ENCODE data around the gene NXPE3. TPM values are rescaled to one million over a fixed set of nuclear protein-coding genes. Genes with fewer than 3 reads are reported as not detected.

NXPE3 gene
- total and polyA plus RNA-seq, 2 experiments from 2014 or later = 5.4 to 12.6 TPM

GRCh38 chr3:101847328-101847727, 68.3 kb downstream of the NXPE3 start:
- peaks cover 7% of the 10 kb centered on the region for H3K36me3 ChIP-seq (ENCODE audit: low read depth)
- H3K79me2 ChIP-seq (ENCODE audit: insufficient read depth) = peaks cover 29% of the 10 kb centered on the region
- H3K4me3 ChIP-seq = no peak overlapping the region
- peaks cover 15% of the 10 kb centered on the region for H3F3A ChIP-seq (ENCODE audit: insufficient read depth)
- no peak overlapping the region for H3K27ac ChIP-seq
- no peaks in the 10 kb centered on the region for H3K9me3 ChIP-seq (ENCODE audit: low read depth)
- H3K9ac ChIP-seq = no peak overlapping the region
- H3K9me2 ChIP-seq (ENCODE audit: insufficient read depth) = no peaks in the 10 kb centered on the region
- H3K4me2 ChIP-seq (ENCODE audit: unreplicated experiment) = no peak overlapping the region
- WGBS, 2 experiments (ENCODE audit: low coverage in 1 of 2, low lambda C conversion rate in 2 of 2, missing lambda C conversion rate in 2 of 2) = 91 to 94% methylated on average over 3 of the region's 3 CpGs
- H2AFZ ChIP-seq = no peak overlapping the region
- TF ChIP-seq EZH2 (IDR thresholded peaks at IDR 0.05; ENCODE audit: insufficient read depth, poor library complexity, severe bottlenecking) (no peak), EZH2phosphoT487 (IDR thresholded peaks at IDR 0.05; ENCODE audit: insufficient read depth, low read depth) (no peak)
- H3K27me3 ChIP-seq (replicated peaks; ENCODE audit: insufficient read depth) = no peaks in the 10 kb centered on the region
- no peak for DNase-seq
- peaks cover 18% of the 10 kb centered on the region for H3K4me1 ChIP-seq (ENCODE audit: insufficient read depth)
- peaks cover 13% of the 10 kb centered on the region; the same call in 1 of the 2 replicates for H4K20me1 ChIP-seq (ENCODE audit: insufficient read depth)
- in situ Hi-C loops (cut with MboI) = no loop called here

DNA sequence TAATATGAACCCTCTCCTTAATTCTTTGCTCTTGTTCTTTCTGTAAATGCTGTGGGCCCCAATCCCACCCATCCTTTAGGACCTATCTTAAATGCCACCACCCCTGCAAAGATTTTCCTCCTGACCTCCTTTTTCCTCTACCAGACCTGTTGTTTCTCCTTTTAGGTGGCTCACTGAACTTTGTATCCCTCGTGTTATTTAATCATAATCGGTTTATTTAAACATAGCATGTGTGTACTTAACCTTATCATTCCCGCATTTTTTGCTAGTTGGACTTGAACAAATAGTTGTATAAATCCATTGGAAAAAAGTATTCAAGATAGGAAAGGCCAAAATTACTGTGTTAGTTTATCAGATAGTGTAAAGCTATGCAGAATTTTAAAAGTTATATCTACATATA, 69.3 kb downstream of the NXPE3 start:
- Histone ChIP-seq H3K79me2 (ENCODE audit: insufficient read depth) (peaks cover 39% of the 10 kb centered on the region), H3K9me2 (ENCODE audit: insufficient read depth) (no peaks in the 10 kb centered on the region), H3K4me2 (ENCODE audit: unreplicated experiment) (peak overlapping the region; percentile 73), H4K20me1 (ENCODE audit: insufficient read depth) (peaks cover 13% of the 10 kb centered on the region; the same call in 1 of the 2 replicates), H3K27me3 (replicated peaks; ENCODE audit: insufficient read depth) (no peaks in the 10 kb centered on the region), H3F3A (ENCODE audit: insufficient read depth) (peaks cover 24% of the 10 kb centered on the region), H3K27ac (peak overlapping the region; percentile 82), H3K4me3 (peak overlapping the region; percentile 93), H3K4me1 (ENCODE audit: insufficient read depth) (peaks cover 18% of the 10 kb centered on the region), H3K9ac (peak overlapping the region; percentile 93), H2AFZ (peak overlapping the region; percentile 73), H3K36me3 (ENCODE audit: low read depth) (peaks cover 17% of the 10 kb centered on the region), H3K9me3 (ENCODE audit: low read depth) (no peaks in the 10 kb centered on the region)
- in situ Hi-C loops (cut with MboI) = no loop called here
- TF ChIP-seq EZH2phosphoT487 (IDR thresholded peaks at IDR 0.05; ENCODE audit: insufficient read depth, low read depth) = no peak
- TF ChIP-seq EZH2 (IDR thresholded peaks at IDR 0.05; ENCODE audit: insufficient read depth, poor library complexity, severe bottlenecking) = no peak
- DNase-seq = no peak
- WGBS, 2 experiments (ENCODE audit: low coverage in 1 of 2, low lambda C conversion rate in 2 of 2, missing lambda C conversion rate in 2 of 2) = 19 to 21% methylated on average over 3 of the region's 3 CpGs

GRCh38 chr3:101848754-101849713, 70.0 kb downstream of the NXPE3 start, which contains the start of gene NFKBIZ:
Gene NFKBIZ (plus strand): TSS chr3:101849514. CDS start chr3:101849629, 115 bp downstream.
- TF ChIP-seq EZH2phosphoT487 (IDR thresholded peaks at IDR 0.05; ENCODE audit: insufficient read depth, low read depth) = no peak
- TF ChIP-seq EZH2 (IDR thresholded peaks at IDR 0.05; ENCODE audit: insufficient read depth, poor library complexity, severe bottlenecking) = no peak

GRCh38 chr3:101849714-101850245, 70.8 kb downstream of the NXPE3 start:
- peak overlapping the region; percentile 93 for H3K4me3 ChIP-seq
- peak; percentile 66 for DNase-seq
- no peak for TF ChIP-seq EZH2phosphoT487 (IDR thresholded peaks at IDR 0.05; ENCODE audit: insufficient read depth, low read depth)
- TF ChIP-seq EZH2 (IDR thresholded peaks at IDR 0.05; ENCODE audit: insufficient read depth, poor library complexity, severe bottlenecking) = no peak
- H3K9ac ChIP-seq = peak overlapping the region; percentile 93
- peak overlapping the region; percentile 82 for H3K27ac ChIP-seq
- in situ Hi-C loops (cut with MboI) = no loop called here
- no peaks in the 10 kb centered on the region for H3K9me3 ChIP-seq (ENCODE audit: low read depth)
- H3K79me2 ChIP-seq (ENCODE audit: insufficient read depth) = peaks cover 50% of the 10 kb centered on the region
- peaks cover 31% of the 10 kb centered on the region for H3K36me3 ChIP-seq (ENCODE audit: low read depth)
- 0 to 1% methylated on average over 54 to 64 of the region's 67 CpGs for WGBS, 2 experiments (ENCODE audit: low coverage in 1 of 2, low lambda C conversion rate in 2 of 2, missing lambda C conversion rate in 2 of 2)
- H4K20me1 ChIP-seq (ENCODE audit: insufficient read depth) = peaks cover 13% of the 10 kb centered on the region; the same call in 1 of the 2 replicates
- H3K9me2 ChIP-seq (ENCODE audit: insufficient read depth) = no peaks in the 10 kb centered on the region
- H3K4me1 ChIP-seq (ENCODE audit: insufficient read depth) = peaks cover 26% of the 10 kb centered on the region
- peak overlapping the region; percentile 89 for H3K4me2 ChIP-seq (ENCODE audit: unreplicated experiment)
- H3K27me3 ChIP-seq (replicated peaks; ENCODE audit: insufficient read depth) = no peaks in the 10 kb centered on the region
- H2AFZ ChIP-seq = peak overlapping the region; percentile 20; the same call in 1 of the 2 replicates
- peaks cover 36% of the 10 kb centered on the region for H3F3A ChIP-seq (ENCODE audit: insufficient read depth)

More at GRCh38 chr3:101848754-101849713, 70.0 kb downstream of the NXPE3 start, which contains the start of gene NFKBIZ:
- Histone ChIP-seq H3K79me2 (ENCODE audit: insufficient read depth) (peaks cover 46% of the 10 kb centered on the region), H3K4me2 (ENCODE audit: unreplicated experiment) (peak within 1 kb of the TSS; percentile 89), H3K4me3 (peak within 1 kb of the TSS; percentile 93), H3K36me3 (ENCODE audit: low read depth) (peaks cover 24% of the 10 kb centered on the region), H3K27ac (peak within 1 kb of the TSS; percentile 82), H3K4me1 (ENCODE audit: insufficient read depth) (peaks cover 23% of the 10 kb centered on the region), H4K20me1 (ENCODE audit: insufficient read depth) (peaks cover 13% of the 10 kb centered on the region; the same call in 1 of the 2 replicates), H3K9me3 (ENCODE audit: low read depth) (no peaks in the 10 kb centered on the region), H3F3A (ENCODE audit: insufficient read depth) (peaks cover 29% of the 10 kb centered on the region), H3K9me2 (ENCODE audit: insufficient read depth) (no peaks in the 10 kb centered on the region), H3K9ac (peak within 1 kb of the TSS; percentile 93), H2AFZ (peak within 1 kb of the TSS; percentile 73), H3K27me3 (replicated peaks; ENCODE audit: insufficient read depth) (no peaks in the 10 kb centered on the region)
- WGBS, 2 experiments (ENCODE audit: low coverage in 1 of 2, low lambda C conversion rate in 2 of 2, missing lambda C conversion rate in 2 of 2) = 0 to 2% methylated on average over 29 to 52 of the region's 95 CpGs
- DNase-seq = peak; percentile 97
- in situ Hi-C loops (cut with MboI) = no loop called here

Data from GM23248 (cell line).